ENCODE results near the gene OR6V1.

OR6V1 gene

DNA sequence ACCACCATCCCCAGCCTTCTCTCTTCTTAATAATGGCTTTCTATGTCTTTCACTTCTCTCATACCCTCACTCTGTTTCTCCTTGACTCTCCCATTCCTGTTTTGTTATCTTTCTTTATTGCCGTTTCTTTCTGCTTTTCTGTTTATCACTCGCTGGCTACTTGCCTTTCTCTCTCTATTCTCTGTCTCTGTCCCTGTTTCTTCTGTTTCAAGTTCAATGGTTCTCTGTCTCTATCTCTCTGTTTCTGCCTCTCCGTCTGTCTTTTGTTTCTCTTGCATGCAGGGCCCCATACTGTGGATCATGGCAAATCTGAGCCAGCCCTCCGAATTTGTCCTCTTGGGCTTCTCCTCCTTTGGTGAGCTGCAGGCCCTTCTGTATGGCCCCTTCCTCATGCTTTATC lies at the start of gene OR6V1:
Gene OR6V1, plus strand, starts transcription at position 301 of the 400 bp plus-strand sequence. Its CDS starts 0 bp downstream, at position 301.
- no peak for DNase-seq

DNA sequence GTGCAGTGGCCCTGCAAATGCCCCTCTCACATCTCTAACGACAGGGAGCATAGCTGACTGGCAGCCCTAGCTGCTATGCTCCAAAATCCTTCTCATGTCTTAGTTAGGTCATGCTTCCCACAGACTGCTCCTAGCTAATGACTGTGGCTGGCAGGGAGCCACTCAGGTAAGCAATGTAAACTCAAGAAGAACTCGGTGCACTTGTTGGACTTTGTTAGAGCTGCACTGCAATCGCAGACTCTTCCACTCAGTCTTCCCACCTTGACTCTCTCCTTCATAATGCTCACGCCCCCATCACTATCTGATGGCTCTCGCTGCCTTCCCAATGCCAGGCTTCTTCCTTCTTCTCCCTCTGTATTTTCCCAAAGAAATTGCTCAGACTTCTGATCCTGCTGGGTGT lies 49.2 kb upstream of the OR6V1 start:
- DNase-seq: no peak

GRCh38 chr7:143003393-143004051 lies 48.6 kb upstream of the OR6V1 start:
- peak; percentile 77 for DNase-seq

- no peak for DNase-seq
Measured at GRCh38 chr7:143005632-143006260, 46.4 kb upstream of the OR6V1 start.

- DNase-seq: peak; percentile 84
Measured at GRCh38 chr7:143008007-143008901, 43.9 kb upstream of the OR6V1 start.

GRCh38 chr7:143012001-143012400 lies 40.1 kb upstream of the OR6V1 start:
- DNase-seq: no peak

DNA sequence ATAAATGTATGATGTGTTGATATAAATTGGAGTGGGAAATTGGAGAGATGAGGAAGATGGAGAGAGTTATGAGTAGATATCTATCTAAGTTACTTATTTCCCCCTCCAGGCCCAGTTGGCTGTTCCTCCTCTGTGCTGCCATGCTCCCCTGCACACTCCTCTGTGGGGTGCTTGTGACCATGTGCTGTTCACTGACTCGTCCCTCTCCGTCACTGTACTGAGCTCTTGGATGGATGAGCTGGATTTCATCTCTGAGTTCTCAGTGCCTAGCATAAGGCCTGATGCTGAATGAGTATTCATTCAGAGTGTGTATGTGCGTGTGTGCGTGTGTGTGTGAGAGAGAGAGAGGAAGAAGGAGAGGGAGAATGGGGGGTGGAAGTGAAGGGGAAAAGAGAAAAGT lies 39.7 kb upstream of the OR6V1 start:
- DNase-seq: no peak

DNA sequence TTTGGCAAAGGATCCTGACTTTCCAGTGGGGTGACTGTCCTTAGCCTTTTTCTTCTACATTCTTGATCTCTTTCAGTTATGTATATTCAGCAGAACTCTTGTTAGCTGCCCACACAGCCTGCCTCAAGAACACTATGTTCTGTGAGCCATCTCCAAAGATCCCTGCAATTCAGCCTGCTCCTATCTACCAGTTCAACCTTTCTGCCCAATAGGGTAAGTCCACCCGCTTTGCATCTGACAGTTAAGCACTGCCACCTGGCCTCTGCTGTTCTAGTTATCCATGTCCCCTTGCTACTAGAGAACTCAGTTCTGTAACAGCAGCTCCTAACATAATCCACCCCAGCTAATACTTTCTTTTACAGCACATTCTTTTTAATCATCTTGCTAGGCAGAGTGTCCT lies 38.7 kb upstream of the OR6V1 start:
- DNase-seq: no peak

DNA sequence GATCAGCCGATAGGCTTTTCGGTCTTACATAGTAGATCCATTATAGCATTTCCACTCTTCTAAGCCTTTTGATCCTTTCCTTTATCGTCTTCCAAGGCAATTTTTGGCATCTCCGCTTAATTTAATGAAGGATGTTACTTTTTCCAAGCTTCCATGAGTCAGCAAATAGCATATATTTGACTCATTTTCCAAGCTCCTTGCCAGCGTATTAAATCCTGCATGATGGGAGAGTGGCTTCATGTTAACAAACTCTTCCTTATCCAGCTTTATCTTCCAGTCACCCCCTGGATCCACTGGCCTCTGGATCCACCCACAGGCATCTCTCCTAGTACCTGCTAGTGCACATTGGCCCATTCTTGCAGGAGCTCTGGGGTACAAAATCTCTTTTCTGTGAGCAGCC lies 38.2 kb upstream of the OR6V1 start:
- no peak for DNase-seq

DNA sequence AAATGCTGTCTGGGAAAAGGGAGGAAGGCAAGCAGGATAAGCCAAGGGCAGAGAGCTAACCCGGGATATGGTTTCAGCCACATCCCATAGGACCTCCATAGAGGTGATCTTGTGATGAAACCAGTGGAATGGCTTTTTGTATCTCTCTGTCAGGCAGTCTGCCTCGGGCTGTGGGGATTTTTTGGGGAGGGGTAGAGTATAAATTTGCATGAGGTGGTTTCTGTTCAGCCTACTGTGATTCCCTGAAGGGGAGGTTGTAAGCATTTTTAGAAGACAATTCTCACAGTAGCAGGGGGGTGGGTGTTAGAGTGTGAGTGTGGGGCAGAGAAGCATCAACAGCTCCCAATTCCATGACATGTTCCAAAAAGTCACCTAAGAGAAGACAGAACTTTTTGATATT lies 37.1 kb upstream of the OR6V1 start:
- DNase-seq: no peak

- DNase-seq: no peak
Measured at GRCh38 chr7:143015926-143016490, 36.1 kb upstream of the OR6V1 start.

DNA sequence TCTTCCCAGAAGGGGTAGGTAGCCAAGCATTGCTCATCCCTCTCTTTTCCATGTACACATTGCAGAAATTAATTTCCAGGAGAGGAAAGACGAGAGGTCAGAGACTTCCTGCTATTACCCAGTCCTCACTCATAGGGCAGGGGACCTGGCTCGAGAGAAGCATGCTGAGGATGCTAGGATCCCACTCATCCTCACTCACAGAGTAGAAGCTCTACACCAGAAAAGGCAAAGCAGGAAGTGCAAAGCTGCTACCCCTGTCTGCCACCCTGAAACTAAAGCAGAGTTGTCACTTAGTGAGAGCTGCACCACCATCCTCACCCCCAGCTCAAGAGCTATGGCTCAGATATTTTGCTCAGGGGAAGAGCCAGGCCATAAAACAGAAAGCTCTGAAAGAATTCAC lies 35.1 kb upstream of the OR6V1 start:
- DNase-seq: no peak

DNA sequence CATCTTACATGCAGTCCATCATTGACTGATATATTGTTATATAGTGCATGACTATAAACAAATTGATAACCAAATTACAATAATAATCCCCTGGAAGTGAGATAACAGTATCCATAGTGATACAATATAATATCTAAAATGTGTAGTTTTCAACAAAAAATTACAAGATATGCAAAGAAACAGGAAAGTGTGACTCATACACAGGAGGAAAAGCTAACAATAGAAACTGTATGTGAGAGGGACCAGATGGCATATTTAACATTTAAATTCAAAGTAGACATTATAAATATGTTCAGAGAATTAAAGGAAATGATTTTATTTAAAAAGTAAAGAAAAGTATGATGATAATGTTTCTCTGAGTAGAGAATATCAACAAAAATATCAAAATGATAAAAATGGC lies 33.2 kb upstream of the OR6V1 start:
- no peak for DNase-seq

DNA sequence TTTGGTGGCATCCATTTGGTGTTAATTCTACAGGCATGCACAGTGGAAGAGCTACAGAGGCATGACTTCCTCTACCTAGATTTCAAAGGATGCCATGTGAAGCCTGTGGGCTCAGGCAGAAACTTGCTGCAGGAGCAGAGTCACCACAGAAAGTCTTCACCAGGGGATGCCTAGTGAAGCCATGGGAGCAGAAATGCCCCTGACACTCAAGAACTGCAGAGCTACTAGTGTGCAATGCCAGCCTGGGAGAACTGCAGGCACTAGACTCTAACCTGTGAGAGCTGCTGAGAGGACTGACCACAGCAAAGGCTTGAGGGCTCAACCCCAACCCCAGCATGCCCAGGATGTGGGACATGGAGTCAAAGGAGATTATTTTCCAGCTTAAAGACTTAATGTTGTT lies 29.1 kb upstream of the OR6V1 start:
- no peak for DNase-seq

DNA sequence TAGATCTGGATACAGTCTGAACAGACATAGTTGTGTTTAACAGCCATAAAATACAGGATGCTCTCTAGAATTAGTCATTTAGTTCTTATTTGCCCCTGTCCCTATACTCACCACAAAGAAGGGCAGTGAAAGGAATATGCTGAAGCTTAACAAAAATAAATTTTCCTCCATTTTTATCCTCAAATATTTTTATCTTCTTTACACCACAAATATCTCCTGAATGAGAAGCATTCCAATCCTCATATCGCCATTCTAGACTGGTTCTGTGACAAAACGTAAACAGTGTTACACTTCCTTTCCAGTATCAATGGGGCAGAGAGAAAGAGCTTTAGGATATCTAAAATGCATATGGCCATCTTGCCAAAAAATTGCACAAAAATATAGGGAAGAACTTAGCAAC lies 26.8 kb upstream of the OR6V1 start:
- no peak for DNase-seq

DNA sequence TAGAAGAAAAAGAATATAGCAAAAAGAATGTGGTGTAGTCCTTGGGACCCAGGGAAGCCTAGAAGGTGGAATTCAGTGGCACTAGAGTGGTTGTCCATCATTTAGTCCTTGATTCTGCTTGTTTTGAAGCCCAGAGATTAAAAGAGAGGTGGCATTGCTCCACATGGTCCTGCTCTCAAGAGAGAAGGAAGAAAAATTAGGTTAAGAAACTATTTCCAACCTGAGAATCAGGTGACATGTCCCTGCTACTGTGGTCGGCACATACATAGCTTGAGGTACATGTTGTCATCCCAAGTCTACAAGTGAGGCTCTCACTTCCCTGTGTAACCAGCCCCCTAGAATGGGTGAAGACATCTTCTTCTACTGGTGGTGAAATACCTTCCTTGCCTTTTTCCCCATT lies 25.1 kb upstream of the OR6V1 start, which contains the start of gene OR9A2:
Gene OR9A2, minus strand, starts transcription at position 101 of the 400 bp plus-strand sequence. Its CDS starts 0 bp downstream, at position 101.
- DNase-seq: no peak

DNA sequence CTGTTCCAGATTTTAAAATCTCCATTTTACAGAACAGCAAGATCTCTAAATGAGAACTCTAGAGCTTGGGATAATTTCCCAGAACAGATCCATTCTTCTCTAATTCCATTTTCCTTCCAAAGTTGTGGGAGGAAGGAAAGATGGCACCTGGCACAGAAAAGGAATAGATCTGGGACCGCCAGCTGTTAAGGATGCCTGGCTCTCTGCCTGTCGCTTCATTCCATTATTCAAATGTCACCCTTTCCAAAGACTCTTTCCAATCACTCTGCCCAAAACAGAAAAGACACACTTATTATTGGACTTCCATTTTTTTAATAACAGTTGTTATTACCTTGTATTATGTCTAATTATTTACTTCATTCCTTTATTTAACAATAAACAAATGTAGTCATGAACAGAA lies 24.5 kb upstream of the OR6V1 start:
- DNase-seq: no peak

DNA sequence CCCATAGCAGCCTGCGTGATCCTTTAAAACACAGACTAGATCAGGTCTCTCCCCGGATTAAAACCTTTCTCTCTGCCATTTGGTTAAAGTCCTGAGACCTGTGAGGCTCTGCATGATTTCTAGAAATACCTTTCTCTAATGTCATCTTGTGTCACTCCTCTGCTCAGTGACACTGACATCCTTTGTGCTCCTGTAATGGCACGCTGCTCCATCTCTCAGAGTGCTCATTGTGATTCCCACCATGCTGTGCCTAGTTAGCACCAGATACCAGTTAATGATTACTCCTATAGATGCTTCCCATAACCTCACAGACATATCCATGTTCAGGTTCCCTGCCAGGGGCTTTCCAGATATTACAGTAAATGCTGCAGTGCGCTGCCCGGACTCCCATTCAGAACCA lies 13.5 kb upstream of the OR6V1 start:
- DNase-seq: no peak

- no peak for DNase-seq
Measured at GRCh38 chr7:143040209-143040715, 11.9 kb upstream of the OR6V1 start.

- no peak for DNase-seq
Measured at GRCh38 chr7:143041346-143041745, 10.8 kb upstream of the OR6V1 start.

DNA sequence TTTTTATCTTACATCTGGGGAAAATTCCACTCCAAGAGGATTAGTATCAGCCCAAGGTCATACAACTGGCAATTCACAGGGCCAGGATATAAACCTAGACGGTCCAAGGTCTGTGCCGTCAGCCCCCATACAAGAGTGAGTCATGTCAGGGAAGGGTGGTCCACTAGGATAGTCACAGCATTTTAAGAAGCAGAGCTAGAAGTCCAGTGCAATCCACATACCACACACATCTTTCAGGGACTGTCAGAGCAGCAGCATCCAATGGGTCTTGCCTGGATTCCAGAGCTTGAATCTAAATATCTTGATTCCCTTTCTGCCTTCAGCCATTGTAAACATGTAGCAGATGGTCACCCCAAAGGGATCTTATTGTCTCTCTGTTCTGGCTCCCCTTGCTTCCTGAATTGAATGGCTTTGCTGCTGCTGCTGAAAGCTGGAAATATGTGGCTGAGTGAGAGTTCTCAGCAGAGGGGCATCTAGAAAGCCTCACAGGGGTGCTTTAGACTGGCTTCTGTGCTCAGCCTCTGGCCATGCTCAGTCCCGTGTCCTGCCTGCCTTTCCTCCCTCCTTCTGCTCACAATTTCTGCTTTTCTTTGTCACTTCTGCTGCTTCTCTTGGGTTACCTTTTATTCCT lies 9.9 kb upstream of the OR6V1 start:
- no peak for DNase-seq

GRCh38 chr7:143042790-143043271 lies 9.3 kb upstream of the OR6V1 start:
- DNase-seq: no peak

DNA sequence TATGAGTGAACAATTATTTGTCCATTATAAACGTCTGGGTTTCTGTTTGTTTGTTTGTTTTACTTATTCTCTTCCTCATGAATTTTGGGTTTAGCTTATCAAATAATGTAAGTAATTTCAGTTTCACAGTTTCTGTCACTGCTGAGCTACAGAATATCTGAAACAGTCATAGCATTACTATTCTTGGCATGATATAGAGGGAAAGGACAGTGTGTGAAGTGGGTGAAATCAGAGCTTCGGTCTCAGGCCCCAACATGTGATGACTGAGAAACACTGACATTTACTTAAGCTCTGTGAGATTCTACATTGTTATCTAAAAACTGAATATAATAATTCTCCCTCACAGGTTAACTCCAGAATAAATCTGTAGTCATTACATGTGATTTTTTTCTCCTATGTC lies 8.8 kb upstream of the OR6V1 start:
- DNase-seq: no peak
